NCI-H128 (cell line): Measurements from ENCODE around the gene MRPL37.

Experiments
- DNase-seq: peaks from one replicate; lab custom pipeline; 2025; ENCODE audit not compliant: unreplicated experiment; lab: John Stamatoyannopoulos, UW

The MRPL37 gene

GRCh38 chr1:54238353-54239034 lies 38.5 kb downstream of the MRPL37 start:
- no peak for DNase-seq

- no peak for DNase-seq
Measured at GRCh38 chr1:54239035-54239383, 39.0 kb downstream of the MRPL37 start.

- no peak for DNase-seq
Measured at GRCh38 chr1:54239631-54240031, 39.7 kb downstream of the MRPL37 start.

- DNase-seq, result no peak
Measured at GRCh38 chr1:54240741-54241335, 40.9 kb downstream of the MRPL37 start.

GRCh38 chr1:54241364-54241763 lies 41.4 kb downstream of the MRPL37 start:
- no peak for DNase-seq

- no peak for DNase-seq
Measured at GRCh38 chr1:54243022-54243421, 43.1 kb downstream of the MRPL37 start.

- DNase-seq, result no peak
Measured at GRCh38 chr1:54244655-54245054, 44.7 kb downstream of the MRPL37 start.

- DNase-seq, result no peak
Measured at GRCh38 chr1:54245501-54245900, 45.5 kb downstream of the MRPL37 start.

- DNase-seq, result no peak
Measured at GRCh38 chr1:54246116-54246721, 46.3 kb downstream of the MRPL37 start.

GRCh38 chr1:54247863-54248515 lies 48.0 kb downstream of the MRPL37 start:
- no peak for DNase-seq

- no peak for DNase-seq
Measured at GRCh38 chr1:54248966-54249365, 49.0 kb downstream of the MRPL37 start.

- DNase-seq, result no peak
Measured at GRCh38 chr1:54249819-54250435, 50.0 kb downstream of the MRPL37 start.

GRCh38 chr1:54250670-54251069 lies 50.7 kb downstream of the MRPL37 start:
- no peak for DNase-seq

GRCh38 chr1:54252371-54252936 lies 52.5 kb downstream of the MRPL37 start:
- no peak for DNase-seq

- DNase-seq, result no peak
Measured at GRCh38 chr1:54253480-54253879, 53.5 kb downstream of the MRPL37 start.

GRCh38 chr1:54254055-54254454 lies 54.1 kb downstream of the MRPL37 start:
- no peak for DNase-seq

- DNase-seq, result no peak
Measured at GRCh38 chr1:54255026-54255702, 55.2 kb downstream of the MRPL37 start.

- DNase-seq, result no peak
Measured at GRCh38 chr1:54256522-54257345, 56.8 kb downstream of the MRPL37 start.

- DNase-seq, result no peak
Measured at GRCh38 chr1:54257346-54257620, 57.3 kb downstream of the MRPL37 start.

GRCh38 chr1:54257876-54258275 lies 57.9 kb downstream of the MRPL37 start:
- DNase-seq, result no peak
